Fibroblast of lung (primary cell): ENCODE data around the gene CD300H.

Experiments used
- CTCF ChIP-seq, 2 donors: IDR thresholded peaks in 1 of 2; conservative IDR thresholded peaks in 1 of 2; 1 replicate in 1 of 2; 2 replicates in 1 of 2; pipeline ENCODE4 v1.5.1; 2011 to 2012; ENCODE audit warnings: low read length in 2 of 2, control low read depth in 1 of 2, inconsistent platforms in 1 of 2, low read depth in 1 of 2, mild to moderate bottlenecking in 1 of 2
- EZH2 ChIP-seq: IDR thresholded peaks from 2 replicates; pipeline ENCODE4 v1.5.1; 2012; ENCODE audit warnings: low read length, control low read depth, mild to moderate bottlenecking; ENCODE audit errors: missing control alignments

DNA sequence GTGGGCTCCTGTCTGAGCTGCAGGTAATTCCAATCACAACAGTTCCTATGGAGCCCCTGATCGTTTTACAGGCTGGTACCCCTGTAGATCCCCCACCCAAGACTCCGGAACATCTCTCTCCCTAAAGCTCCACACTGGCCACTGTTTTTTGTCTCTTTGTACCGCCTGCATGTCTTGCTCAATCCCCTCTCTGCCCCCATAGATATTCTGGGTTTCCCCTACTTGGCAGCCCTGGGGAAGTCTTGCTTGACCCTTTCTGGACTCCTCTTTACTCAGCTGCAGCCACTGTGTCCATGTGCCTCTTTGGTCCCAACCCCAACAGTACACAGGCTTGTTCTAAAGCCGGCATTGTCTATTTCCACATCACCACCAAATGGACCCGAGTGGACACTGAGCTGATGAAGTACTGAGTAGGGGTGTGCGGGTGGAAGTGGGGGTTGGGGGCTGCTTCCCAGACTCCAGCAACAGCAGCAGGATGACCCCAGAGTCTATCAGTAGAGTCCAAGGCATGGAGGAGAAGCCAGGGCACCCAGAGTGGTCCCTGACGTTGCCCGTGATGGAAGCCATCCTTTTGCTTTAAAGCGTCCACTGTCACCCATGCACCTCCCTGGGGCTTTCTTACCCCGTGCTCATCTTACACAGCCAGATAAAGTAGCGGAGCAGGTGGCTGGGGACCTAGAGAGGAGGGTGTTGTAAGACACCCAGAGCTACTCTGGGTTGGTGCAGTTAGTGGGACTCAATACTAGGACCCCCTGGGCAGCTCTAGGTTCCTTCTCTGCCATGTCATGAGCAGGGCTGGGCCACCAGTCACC, 42.5 kb downstream of the CD300H start:
- no peak for TF ChIP-seq EZH2
- TF ChIP-seq CTCF (conservative IDR thresholded peaks at IDR 0.05 in 1 of 2, IDR thresholded peaks at IDR 0.05 in 1 of 2; ENCODE audit: low read depth in 1 of 2, low read length in 2 of 2), result no peak
